Activated CD4-positive, CD25-positive, alpha-beta regulatory T cell treated with anti-CD3 and anti-CD28 coated beads, Interleukin-2, amount 50 U/mL, for 16 hours (primary cell): ENCODE data around the gene BOD1.

Experiments used
- DNase-seq: peaks from one replicate; pipeline ENCODE4 v3.0.0-alpha.2; 2020; ENCODE audit warnings: low read depth, low spot score

Gene BOD1

DNA sequence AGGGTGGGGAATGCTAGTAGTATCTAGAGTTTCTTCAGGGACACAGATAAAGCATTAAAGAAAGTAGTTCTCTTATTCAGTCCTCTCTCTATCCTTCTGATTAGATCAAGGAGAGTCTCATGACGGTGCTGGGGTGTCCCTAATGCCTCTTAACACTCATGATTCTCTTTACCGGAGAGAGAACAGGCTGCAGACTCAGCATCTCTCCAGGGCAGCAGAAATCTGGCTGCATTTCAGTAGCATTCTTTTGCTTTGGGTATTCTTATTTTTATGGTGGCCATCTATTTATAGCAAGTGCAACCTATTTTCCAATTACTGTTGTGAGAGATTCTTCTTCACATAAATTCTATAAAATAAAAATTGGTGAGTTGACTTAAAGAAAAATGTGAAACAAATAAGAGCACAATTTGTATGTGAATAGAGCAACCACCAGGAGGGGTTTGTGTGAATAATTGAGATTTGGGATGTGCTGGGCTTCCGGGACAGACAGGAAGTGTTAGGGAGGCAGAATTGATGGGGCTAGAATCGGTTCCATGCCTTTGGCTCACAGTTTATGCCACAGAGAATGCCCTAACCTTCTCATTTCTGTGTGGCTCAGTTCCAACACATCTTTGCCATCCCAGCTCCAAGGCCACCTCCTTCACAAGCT, 23.8 kb upstream of the BOD1 start:
- DNase-seq: no peak

DNA sequence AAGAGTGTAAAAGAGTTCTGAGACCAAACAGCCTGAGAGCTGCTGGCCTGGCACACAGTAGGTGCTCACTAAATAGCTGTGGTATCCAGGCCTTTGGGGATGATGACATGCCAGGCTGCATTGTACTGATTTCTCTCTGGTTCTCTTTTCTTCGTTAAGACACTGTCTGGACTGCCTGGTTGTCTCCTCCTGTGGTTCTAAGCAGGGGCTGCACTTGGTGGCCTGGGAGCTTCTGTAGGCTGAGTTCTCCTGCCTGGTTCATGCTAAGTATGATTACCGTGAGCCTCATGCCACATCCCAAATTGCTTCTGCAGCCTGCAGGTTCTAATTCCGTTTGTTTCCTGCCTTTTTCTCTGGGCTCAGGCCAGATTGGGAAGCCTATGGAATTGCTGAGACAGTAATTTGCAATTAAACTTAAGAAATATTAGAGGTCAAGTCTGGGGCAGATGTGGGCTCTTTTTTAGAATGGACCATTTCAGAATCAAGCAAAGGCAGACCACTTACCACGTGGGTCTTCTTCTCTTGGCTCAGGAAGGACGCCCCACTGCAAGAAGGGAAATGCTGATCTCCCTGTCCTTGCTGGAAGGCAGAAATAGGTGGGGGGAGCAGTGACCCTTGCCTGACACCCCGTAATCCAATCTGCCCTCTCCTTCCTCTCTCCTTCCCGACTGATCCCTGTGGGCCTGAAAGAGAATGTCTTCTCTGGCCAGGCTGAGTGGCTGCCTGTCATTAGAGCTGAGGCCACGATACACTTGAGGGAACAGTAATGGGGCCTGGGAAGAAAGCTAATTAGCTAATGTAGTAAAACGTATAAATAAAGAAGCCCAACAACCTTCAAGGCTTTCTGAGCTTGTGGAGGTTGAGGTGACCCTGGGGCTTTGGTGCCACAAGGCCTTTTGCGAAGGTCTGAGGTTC, 21.9 kb upstream of the BOD1 start:
- DNase-seq: no peak

DNA sequence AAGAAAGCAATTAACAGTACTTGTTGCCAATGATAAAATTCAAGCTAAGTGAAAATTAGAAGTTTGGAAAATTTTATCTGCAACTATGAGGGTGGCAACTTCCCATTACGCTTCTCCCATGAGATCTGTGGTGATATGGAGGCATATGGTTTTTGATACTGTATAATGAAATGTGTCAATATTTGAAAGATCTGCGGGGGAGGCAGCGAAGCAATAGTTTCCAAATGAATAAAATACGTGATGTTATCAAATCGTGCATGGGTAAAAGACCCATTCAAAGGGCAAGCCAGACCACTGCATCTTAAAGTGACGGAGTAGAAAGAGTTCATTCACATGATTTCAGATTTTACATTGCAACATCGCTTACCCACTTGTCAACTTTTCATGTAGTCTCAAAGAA, 20.9 kb upstream of the BOD1 start:
- no peak for DNase-seq

DNA sequence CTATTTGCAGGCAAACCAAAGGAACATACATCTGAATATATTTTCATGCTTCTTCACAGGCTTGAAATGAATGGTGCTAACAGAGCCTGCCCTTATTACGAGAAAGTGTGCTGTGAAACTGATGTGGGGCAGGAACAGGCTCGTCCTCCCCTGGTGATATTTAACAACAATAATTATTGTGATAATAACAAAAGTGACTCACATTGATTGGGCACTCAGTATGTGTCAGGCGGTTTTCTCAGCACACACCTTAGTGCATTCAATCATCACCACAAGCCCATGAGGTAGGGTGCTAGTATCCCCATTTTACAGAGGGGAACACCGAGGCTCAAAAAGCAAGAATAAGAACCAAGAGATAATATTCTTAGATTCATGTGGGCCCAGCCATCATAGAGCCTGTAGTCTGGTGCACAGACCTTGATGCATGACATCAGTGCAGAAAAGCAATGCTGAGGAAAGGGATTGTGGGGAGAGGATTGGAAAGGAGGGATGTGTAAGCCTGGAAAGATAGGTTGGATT, 18.1 kb upstream of the BOD1 start:
- DNase-seq: no peak

DNA sequence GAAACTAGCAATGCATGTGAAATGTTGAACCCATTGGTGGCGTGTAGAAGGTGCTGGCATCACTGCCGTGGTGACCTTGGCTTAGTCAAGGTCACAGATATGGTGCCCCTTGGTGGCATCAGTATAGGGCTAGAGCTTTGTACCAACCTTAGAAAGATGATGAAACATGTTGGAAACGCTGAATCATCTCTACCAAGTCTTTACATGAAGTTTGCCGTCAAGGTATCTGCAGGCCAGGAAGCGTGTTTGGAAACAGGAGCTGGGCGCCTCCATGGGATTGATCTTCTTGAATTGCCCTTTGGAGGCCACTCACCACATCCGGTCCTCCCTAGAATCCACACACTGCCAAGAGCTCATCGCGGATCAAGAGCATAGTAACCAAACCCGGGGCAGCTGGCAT, 16.9 kb upstream of the BOD1 start:
- no peak for DNase-seq

DNA sequence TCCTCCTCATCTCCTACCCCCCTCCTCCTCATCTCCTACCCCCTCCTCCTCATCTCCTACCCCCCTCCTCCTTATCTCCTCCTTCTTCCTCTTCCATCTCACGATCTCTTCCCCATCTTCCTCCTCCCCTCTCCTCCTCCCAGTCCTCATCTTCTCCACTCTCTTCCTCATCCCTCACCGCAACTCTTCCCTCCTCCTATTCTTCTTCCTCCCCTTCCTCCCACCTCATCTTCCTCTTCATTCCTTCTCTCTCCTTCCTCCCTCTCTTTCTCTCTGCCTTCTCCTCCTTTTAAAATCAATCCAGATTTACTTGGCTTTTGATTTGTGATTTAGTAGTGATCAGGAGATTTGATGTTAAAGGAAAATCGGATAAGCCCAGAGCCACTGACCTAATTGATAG, 15.0 kb upstream of the BOD1 start:
- no peak for DNase-seq

DNA sequence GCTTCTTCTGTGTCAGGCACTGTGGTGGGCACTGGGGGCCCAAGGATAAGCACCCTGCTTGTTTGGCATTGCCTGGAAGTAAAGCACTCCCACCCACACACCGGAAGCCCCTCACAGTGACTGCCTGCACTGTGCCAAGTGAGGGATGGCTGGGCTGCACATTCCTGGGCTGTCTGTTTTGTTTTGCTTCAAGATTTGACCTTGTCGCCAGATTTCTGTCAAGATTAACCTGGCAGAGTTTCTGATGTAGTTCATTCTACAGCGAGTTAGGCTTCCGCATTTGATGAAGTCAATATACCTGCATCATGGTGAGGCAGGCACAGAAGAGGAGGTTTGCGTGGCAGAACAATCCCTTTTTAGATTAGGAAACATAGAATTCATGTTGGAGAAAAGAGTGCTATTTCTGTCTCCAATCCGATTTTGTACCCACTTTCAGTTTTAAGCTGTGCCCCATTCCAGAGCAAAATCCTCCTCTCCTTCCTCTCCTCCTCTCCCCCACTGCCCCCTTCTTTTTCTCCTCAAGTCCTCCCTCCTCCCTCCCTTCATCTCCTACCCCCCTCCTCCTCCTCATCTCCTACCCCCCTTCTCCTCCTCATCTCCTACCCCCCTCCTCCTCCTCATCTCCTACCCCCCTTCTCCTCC, 14.4 kb upstream of the BOD1 start:
- DNase-seq: no peak

DNA sequence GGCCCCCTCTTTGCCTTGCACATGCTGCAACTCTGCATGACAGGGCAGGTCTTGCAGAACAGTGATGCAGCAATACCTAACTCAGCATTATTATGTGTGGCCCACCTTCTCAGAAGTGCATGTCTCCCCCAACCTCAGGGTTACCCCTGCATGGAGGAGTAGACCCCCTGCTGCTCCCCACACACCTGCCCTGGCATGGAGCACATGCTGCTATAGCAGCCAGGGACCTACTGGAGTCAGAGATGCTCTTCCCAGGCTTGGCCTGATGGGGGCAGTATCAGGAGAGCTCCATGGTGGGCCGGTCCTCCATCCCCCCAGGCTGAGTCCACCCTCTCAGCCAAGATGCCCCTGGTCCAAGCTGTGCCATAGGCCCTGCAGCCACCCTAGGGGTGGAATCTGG, 13.2 kb upstream of the BOD1 start:
- DNase-seq: no peak

DNA sequence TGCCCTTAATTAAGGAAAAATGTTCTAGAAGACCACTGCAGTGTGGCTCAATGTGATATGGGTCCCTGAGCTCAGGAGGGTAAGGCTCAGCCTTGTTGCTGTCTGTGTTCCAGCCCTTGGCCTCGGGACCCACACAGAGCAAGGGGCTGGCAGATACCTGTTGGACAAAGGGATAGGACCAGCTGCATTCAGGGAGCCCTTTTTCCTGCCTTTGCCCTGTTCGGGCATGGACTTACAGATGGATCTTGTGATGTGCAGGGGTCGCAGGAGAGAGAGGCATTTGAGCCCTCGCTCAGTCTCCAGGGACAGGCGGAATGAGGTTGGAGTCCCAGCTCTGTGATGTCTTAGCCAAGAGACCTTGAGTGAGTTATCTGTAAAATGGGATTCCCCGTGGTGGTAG, 12.1 kb upstream of the BOD1 start:
- no peak for DNase-seq

DNA sequence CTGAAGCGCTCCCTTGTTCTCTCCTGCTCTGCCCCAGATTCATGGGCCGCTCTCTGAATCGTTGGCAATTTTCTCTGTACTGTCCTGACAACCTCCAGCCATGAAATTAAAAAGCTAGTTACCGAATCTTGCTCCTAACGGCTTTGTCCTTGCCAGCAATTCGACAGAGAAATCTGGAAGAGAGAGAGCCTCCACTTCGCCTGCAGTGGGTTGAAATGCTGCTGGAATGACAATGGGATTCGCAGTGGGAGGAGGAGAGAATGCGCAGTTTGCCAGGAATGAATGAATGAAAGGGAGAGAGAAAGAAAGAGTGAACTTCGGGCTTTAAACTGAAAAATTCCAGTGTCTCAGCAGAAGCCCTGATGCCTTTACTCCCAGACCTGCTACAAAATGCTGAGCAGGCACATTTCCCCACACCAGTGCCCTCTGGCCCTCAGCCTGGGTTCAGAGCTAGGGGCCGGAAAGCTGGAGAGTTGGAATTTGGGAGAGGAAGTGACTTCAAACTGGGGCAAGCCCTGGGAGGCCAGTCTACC, 11.5 kb upstream of the BOD1 start:
- DNase-seq: no peak

DNA sequence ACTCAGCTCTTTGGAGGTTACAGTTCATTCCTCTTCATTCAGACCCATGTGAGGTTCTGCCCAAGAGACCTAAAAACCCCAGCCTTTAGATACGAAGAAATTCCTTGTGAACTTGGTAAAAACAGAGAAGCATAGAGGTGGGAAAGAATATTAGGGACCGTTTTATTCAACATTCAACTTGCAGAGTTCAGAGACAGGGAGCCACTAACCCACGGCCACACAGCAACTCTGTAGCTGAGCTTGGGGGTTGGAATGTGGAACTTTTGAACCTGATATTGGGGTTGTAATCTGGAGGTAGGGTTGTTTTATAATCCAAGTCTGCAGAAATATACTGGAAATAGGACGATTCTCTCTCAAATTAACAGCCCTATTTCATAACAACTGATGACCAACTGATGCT, 10.8 kb upstream of the BOD1 start:
- no peak for DNase-seq

DNA sequence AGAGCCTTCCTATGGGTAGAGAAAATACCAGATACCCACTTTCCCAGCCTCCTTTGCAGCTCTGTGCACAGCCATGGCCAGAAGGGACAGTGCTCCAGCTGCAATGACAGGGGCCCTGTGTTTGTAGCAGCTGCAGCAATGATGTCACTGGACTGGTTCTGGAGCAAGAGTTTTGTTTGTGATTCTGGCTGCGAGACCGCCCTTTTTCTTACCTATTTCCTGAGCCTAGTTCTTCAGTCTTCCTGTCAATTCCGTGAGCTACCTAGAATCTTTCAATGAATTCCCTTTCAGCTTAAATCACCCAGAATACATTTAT, 10.0 kb upstream of the BOD1 start:
- DNase-seq: no peak

DNA sequence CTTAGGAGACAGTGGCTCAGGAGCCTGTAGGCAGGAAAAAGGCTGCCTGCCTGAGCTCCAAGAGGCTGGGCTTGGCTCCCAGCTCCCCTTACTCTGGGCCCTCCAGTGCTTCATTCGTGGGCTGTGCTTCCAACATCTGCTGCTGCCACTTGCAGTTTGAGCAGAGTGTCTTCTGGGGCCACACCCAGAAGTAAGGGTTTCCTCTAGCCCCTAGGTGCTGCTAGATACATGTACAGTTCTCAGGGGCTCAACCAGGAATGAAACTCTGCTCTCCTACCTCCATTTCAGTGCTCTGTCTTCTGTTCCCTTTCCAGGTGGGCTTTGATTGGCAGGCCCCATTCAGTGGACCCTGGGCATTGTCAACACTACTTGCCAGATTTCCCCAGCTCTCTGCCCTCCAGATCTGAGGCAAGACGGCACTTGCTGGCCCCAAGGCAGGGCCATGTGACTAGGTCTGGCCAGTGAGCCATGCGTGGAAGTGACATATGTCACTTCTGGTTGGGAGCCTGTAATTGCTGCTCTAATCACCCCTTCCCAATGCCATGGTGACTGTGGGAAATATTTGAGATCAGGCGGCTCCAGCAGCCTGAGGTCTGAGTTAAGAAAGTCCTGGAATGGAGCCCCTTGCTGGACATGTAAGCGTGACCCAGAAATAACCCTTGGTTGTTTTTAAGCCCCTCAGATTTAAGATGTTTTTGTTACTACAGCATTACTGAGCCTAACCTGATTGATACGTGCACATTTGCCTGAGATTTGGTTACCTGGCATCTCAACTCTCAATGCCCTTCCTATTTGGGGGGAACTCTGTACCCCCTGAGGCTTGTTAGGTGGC, 9.4 kb upstream of the BOD1 start:
- no peak for DNase-seq

DNA sequence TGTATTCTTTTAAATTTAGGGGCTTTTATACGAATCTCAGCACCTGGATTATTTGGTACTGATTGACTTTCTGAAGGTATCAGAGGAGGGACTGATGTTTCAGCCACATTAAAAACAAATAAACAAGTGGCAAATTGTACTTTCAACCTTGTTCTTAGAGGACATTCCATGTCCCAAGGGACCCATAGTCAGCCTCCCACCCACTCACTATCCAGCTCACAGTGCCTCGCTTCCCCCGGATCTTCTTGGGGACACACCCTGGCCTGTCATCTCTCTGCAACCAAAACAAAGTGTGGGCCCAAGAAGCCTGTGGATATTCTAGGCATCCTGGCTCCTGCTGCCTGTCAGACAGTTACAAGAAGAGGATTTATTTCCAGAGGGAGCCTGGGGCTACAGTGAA, 8.8 kb upstream of the BOD1 start:
- DNase-seq: no peak

DNA sequence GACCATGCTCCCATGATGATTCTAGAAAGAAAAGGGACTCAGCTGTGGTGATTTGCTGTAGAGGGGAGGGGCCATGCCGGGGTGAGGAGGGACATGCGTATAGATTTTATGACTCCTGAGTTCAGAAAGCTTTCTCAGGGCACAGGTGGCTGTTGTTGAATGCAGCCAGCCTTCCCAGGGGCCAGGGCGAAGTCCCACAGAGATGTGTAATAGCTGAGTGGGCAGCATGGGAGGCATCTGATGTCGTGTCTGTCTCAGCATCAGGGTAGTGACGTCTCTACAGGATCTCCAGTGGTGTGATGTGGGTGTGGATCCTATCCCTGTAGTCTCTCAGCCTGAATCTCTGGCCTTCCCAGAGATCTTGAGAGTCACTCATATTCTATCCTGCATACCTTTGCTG, 7.8 kb upstream of the BOD1 start:
- DNase-seq: no peak

DNA sequence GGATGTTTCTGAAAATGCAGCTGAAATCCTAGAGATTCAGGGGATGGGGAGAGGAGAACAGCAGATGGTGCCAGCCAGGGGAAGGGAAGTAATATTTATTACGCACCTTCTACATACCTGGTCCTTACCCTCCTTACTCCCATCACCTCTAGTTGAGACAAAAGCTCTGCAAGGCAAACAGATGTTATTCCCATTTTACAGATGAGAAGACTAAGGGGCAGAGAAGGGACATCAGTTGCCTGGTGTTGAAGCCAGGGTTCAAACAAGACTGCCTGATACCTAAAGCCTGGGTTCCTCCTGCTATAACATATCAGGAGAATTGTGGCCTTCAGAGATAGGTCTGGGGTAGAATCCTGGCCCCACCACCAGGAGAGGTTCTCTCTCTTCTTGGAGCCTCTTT, 7.3 kb upstream of the BOD1 start:
- DNase-seq: no peak

DNA sequence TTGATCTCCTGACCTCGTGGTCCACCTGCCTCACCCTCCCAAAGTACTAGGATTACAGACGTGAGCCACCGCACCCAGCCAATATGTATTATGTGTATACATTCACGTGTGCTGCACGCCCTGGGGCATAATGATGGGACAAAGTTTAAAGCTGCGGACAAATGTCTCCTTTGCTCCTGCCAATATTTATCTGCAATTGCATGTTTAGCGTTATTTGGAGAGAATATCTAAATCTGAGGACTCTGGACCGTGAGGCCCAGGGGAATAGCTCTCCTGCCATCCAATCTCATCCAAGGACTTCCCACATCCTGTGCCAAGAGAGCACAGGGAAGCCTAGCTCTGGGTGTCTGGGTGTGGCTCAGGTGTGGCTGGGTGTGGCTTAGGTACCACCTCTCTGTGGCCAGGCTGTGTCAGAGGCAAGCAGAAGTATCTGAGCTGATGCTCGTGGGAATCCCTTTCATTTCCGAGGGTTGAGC, 6.9 kb upstream of the BOD1 start:
- no peak for DNase-seq

DNA sequence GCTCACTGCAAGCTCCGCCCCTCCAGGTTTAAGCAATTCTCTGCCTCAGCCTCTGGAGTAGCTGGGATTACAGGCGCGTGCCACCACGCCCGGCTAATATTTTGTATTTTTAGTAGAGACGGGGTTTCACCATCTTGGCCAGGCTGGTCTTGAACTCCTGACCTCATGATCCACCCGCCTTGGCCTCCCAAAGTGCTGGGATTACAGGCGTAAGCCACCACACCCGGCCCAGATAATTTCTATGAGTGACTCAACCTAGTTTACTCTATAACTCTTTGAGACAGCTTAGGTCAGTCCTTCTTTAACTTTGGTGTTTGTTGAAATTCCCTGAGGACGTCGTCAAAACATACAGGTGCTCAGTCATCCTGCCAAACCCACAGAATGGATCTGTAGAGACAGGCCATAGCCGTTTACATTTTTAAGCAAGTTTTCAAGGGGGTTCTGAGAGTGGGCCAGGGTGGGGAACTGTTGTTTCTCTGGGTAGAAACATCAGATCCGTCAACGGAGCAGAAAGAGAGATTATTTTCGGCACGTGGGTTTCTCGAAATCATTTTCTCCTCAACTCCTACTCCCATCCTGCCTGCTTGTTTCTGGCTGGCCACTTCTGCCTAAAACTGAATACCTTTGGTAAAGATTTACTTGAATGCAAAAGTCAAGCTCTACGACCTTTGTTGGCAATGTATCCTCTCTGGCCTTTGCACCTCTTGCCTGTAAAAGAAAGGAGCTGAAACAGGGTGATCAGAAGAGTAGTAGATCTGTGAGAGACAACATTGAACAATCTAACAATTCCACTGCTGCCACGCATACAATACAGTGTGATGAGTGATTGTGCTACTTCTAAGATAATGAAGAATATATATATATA, 6.0 kb upstream of the BOD1 start:
- no peak for DNase-seq

DNA sequence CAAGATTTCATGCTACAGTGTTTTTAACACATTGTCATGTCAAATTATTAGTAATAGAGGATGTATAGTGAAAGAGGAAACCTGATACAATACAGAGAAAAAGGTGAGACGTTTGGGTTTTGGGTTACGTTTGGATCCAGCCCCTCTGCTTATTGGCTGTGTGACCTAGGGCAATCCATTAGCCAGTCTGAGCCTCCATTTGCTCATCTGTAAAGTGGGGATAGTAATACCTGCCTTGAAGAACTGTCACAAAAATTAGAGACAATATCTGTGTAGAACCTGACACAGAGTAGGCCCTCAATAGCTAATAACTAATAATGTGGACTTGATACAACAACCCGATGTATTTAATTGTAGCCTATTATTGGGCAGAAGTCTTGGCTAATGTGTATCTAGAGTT, 4.3 kb upstream of the BOD1 start:
- DNase-seq: no peak

DNA sequence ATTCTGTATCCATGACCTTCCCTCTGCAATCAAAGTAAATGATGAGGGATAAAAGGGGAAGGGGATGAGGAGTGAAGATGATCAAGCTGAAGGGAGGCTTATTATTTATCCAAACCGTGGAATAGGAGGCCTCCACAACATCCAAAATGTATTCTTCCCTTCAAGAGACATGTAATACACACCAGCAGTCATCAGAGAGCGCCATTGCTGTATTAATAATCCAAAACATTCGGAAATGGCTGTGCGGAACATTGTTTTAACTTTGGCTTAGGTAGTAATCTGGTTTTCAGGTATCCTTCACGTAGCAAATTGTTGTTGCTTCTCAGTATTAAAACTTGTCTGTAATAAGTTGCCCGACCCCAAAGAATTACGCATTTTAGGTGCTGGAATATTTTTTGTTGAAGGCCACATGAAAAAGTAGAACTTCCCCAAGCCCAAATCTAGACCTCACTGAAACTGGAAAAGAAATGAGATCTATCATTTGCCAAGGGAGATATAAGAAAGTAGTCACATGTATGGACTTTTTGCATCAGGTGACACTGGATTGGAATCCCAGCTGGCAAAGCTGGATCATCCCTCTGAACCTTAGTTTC, 2.6 kb upstream of the BOD1 start:
- DNase-seq: peak; percentile 34
